GM12892 (cell line): ENCODE measurements around the gene HOGA1. TPM values are rescaled to one million over a fixed set of nuclear protein-coding genes. Genes with fewer than 3 reads are reported as not detected.

Experiments used
- DNase-seq: peaks from one replicate; pipeline ENCODE4 v3.0.0; 2011; ENCODE audit not compliant: insufficient read length
- FAIRE-seq: peaks from 2 replicates; lab custom pipeline; 2011; peaks lifted over from hg19 to GRCh38; lab: Jason Lieb, UNC
- POLR2A ChIP-seq: IDR thresholded peaks from 2 replicates; pipeline ENCODE4 v1.6.1; 2011; ENCODE audit warnings: low read depth, low read length, control low read depth
- POLR2AphosphoS5 ChIP-seq: IDR thresholded peaks from 2 replicates; pipeline ENCODE4 v1.6.1; 2011; ENCODE audit warnings: low read depth, low read length, control low read depth
- TAF1 ChIP-seq: IDR thresholded peaks from 2 replicates; pipeline ENCODE4 v1.6.1; 2011; ENCODE audit warnings: low read depth, mild to moderate bottlenecking, control low read depth, low read length, borderline replicate concordance
- polyA plus RNA-seq: library from polyadenylated mRNA; unstranded; fragments of >200 nt; gene quantifications from one replicate; pipeline ENCODE4 v1.2.1, GENCODE V29; 2012; ENCODE audit warnings: missing spikeins, inconsistent platforms; ENCODE audit not compliant: missing spikeins

HOGA1 gene
- polyA plus RNA-seq: not detected

DNA sequence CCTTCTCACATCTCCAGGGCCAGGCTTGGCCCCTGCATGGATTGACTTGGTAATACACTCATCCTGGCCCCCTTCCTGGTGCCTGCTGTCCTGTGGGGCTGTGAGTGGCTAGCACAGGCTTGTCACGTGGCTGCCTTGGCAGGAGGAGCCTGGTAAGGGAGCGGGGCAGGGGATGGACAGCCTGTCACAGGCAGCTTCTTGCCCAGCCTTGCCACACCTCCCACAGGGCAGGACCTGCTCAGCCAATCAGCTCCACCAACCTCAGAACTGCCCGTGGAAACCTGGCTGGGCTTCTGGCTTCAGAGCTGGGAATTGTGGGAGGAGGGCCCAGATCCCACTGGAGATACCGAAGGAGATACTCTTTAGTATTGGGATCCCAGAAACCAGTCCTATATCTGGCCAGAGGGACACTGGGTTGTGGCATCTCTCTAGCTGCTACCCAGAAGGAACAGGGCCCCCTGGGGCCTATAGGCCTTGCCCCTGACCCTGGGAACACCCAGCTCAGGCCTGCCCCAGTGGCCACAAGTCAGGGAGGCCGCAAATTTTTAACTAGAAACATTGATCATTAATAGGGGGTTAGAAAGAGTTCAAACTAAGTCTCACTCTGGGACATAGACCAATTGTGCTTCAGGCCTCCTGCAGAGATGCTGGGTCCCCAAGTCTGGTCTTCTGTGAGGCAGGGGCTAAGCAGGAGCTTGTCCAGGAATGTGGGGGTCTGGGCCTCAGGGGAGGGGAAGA lies at the start of gene HOGA1:
Gene HOGA1 (plus strand): TSS at position 330 of the 738 bp plus-strand sequence. CDS start 315 bp downstream, at position 645.
- TF ChIP-seq TAF1 (no peak), POLR2A (no peak), POLR2AphosphoS5 (no peak)
- DNase-seq (no peak), FAIRE-seq (no peak)

DNA sequence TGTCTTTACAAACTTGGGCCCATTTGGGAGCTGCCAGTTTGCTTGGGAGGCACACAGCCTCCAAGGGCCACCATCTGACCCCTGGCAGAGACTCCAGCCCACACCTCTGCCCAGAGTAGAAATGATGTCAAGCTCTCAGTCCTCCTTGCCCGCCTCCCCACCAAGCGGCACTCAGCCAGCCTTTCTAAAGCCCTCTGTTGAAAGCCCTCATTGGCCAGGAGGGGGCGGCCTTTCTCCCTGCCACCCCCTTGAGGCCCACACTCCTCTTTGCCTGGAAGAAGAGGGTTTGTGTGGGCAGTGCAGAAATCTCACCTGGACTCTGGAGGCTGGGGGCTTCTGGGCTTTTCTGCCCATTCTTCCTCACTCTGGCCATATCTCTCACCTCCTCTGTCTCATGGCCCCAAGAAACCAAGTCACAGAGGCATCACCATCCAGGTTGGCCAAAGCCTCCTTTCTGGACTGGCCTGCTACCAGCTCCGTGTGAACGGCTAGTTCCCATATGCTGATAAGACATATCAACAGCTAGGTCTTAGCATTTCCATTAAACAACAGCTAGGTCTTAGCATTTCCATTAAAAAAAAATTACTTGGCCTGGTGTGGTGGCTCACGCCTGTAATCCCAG lies 49.3 kb upstream of the HOGA1 start:
- no peak for TF ChIP-seq POLR2A
- TF ChIP-seq TAF1: no peak
- TF ChIP-seq POLR2AphosphoS5: no peak
- FAIRE-seq (peak; percentile 33), DNase-seq (peak; percentile 54)

DNA sequence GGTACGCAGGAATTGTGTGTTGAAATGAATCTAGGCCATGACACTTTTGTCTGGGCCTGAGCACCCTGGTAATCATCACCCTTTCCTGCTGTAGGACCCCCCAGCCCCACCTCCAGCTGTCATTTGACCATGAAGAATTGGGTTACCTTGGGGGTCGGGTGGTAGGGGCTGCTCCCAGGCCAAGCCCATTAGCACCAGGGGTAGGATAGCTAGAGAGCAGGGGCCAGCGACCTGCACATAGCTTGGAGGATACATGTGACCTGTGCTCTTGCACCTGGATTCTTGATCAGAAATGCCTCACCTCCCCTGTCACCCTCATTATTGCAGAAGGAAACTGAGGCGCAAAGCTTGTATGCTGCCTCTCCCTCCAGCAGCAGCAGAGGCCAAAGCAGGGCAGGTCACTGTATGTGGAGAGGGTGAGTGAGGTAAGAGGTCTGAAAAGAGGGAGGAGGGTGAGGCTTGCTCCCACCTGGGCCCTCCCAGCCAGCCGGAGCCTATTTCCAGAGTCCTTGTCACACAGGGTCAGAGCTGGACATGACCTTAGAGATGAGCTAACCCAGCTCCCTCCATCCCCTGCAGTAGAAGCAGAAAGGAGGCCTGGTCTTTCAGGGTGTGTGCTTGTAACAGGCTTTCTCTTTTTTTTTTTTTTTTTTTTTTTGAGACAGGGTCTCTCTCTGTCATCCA lies 46.9 kb upstream of the HOGA1 start:
- no peak for FAIRE-seq
- TF ChIP-seq POLR2A: no peak
- no peak for DNase-seq

DNA sequence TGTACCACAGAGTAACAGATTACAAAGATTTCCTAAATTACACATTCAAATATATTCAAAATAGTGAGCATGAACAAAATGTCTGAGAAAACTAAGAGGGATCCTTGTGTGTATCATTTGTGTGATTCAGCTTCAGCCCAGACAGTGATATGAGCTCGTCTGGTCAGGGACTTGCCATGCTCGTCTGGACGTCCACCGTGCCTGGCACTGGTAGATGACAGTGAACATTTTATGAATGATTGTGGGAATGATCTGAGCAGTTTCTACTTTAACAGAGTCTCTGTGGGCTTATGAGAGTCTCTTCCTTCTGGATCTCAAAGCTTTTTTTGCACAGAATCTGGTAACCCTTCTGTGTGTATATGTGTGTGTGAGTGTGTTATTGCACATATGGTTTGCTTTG lies 45.8 kb upstream of the HOGA1 start:
- FAIRE-seq (no peak), DNase-seq (no peak)
- TF ChIP-seq POLR2A (no peak), POLR2AphosphoS5 (no peak), TAF1 (no peak)

DNA sequence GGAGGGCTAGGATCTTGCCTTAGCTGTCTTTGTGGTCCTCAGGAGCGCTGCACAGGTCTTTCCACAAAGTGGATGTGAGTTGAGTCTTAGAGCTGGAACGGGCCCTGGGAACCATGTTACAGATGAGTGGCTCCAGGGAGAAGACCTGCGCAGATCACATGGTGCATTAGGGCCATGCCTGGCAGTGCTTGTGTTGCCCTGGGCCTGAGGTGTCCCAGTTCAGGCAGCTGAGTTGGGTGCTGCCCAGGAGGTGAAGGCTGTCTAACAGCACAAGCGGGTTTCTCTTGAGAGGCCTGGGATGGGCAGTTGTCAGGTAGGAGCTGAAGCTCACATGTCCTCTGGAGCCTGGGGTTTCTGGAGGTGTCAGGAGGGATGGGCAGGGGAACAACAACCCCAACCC lies 45.4 kb upstream of the HOGA1 start:
- FAIRE-seq (no peak), DNase-seq (no peak)
- TF ChIP-seq TAF1 (no peak), POLR2AphosphoS5 (no peak), POLR2A (no peak)

DNA sequence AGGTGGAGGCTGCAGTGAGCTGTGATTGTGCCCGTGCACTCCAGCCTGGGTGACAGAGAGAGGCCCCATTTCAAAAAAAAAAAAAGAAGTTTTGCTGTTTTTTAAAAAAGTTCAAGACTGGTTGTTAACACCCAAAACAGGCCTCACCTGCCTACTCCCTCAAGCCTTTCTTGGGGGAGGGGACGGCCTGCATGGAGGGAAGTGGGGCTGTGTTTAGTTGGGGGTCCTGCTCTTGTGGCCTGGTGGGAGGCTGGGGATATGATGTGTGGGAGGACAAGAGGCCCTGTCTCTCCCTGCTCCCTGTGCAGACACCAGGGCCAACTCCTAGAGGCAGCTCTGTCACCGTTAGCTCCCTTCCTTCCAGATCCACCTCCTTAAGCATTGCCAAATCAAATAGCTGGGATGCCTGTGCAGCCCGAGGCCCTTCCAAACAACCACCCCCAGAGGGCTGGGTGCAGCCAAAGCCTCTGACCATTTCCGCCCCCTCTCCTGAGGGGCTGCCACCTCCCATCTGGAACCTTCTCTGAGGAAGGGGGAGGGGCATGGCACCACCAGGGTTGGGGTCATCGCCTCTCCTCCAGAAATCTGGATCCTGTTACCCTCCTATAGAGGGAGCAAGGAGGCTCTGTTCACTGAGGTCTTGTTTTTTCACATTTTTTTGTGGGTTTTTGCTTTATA lies 44.5 kb upstream of the HOGA1 start:
- FAIRE-seq (no peak), DNase-seq (no peak)
- TF ChIP-seq POLR2AphosphoS5 (no peak), POLR2A (no peak), TAF1 (no peak)

DNA sequence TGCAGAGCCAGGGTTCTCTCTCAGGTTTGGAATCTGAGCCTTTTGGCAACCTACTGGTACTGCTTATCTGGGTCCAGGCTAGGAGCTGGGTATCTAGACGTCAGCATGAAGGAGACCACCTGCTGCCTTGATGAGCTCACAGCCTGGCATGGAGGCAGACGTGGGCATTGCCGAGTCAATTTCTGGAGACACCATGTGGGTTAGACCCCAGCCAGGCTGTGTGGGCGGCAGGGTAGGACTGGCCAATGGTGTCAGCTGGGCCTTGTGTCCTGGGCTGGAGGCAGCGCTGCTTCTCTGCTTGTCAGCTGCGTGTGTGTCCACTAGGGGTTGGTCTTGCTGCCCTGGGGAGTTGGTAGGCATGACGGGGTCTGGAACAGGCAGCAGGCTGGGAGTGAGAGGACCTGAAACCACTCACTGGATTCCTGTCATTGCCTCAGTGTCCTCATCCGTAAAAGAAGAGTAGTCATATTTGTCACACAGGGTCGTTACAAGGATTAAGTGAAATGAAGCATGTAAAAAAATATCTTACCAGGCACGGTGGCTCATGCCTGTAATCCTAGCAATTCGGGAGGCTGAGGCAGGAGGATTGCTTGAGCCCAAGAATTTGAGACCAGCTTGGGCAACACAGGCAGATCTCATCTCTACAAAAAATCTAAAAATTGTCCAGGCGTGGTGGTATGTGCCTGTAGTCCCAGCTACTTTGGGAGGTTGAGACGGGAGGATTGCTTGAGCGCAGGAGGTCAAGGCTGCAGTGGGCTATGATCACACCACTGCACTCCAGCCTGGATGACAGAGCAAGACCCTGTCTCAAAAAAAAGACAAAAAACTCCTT lies 43.3 kb upstream of the HOGA1 start:
- TF ChIP-seq POLR2A: no peak
- no peak for TF ChIP-seq TAF1
- TF ChIP-seq POLR2AphosphoS5: no peak
- FAIRE-seq (no peak), DNase-seq (no peak)

DNA sequence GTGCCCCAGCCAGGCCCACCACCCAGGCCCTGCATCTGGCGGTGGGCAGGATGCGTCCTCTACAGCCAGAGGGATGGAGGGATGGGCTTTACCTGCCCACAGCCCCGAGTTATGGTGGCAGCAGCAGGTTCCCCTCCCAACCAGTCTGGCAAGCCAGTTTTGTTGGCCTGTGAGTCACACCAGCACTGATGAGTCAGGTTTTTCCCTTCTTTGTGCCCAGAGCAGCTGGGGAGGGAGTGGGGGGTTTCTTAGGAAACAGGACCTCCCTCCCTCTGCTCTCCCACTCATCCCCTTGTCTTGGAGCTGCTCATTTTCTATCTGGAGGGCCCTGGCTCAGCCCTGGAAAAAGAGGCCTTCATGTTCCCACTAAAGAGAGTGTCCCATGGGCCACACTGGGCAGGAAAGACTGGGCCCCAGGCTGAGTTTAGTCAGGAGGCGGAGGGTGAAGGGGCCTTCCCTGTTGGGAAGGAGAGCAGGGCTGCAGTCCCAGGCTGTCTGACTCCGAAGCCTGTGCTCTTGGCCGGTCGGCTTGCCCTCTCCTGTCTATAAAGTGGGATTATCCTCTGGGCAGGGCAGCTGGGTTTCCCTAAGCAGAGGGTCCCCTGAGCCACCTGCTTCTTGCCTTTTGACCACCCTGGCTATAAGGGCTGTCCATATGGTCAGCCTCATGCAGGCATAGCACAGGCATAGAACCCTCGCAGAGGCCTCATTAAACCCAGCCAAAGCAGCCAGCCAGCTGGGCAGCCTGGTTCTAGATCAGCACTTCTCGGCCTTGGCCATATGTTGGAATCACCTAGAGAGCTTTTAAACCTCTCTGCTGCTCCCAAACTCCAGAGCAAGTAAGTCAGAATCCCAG lies 41.8 kb upstream of the HOGA1 start:
- TF ChIP-seq TAF1 (no peak), POLR2AphosphoS5 (no peak), POLR2A (no peak)
- no peak for DNase-seq
- peak; percentile 64 for FAIRE-seq

DNA sequence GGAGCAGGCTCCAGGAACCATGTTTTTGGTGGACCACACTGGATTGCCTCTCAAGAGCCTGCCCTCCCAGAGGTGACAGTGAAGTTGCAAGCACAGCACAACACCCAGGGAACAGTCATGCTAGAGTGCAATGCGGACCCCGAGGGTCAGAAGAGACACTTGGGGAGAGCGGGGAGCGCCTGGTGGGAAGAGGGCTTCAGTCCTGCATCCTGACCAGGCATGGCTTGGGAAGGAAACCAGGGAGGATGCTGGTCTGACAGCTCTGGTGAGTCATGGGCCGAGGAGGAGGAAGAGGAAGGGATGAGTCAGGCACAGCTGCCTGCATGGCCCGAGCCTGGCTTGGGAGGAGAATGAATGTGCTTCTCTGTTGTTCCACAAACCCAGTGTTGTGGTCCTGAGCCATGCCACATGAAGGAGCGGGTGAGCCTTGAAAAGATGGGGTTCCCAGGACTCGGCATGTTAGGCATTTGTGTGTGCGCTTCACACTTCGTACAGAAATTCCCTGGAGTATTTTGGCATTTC lies 41.1 kb upstream of the HOGA1 start:
- DNase-seq: no peak
- peak; percentile 5 for FAIRE-seq
- TF ChIP-seq TAF1 (no peak), POLR2A (no peak), POLR2AphosphoS5 (no peak)
